ENCODE results near the gene AP1M1.

Gene AP1M1

DNA sequence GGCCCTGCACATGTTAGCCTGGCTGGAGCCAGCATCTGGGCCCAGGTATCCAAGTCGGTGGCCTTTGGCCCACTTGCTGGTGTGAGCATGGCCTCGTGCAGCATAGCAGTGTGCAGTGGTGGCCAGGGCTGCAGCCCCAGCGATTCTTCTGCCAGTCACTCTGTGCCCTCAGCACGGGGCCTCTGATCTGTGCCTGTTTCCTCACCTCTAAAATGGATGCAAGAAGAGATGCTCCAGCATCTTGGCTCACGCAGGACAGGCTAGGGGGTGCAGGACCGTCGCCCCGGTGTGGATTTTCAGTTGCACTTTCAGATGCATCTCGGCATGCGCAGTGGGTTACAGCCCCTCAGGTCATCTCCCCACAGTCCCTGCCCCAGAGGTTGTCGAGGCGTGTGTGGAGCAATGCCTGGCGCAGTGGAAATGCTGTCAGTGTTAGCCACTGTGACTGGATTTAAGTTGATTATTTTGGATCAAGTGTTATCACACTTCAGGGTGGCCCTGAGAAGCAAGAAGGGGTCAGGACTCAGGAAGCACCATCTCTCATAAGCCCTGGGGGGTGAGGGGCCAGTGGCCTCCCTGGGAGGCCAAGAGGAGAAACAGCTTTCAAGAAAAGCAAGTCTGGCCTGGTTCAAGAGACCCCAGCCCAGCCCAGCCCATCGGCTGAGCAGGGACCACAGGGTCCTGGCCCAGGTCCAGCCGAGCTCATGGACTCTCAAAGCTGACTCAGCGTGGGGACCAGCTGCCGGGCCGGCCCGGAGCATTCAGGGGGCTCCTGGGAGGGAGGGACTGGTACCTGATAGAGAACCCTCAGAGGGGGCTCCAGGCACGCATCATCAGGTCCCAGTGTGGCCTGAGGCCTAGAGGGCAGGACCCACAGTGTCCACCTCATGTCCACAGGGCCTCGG is 27.8 kb downstream of the AP1M1 start:
- Histone ChIP-seq H3K9ac (ENCODE audit: low read length) (no peak overlapping the region), H3F3A (ENCODE audit: insufficient read depth) (no peaks in the 10 kb centered on the region), H3K4me2 (ENCODE audit: low read depth, low read length, poor library complexity, severe bottlenecking) (no peak overlapping the region), H3K27me3 (ENCODE audit: low read length) (no peaks in the 10 kb centered on the region), H3K36me3 (ENCODE audit: low read length) (peaks cover 12% of the 10 kb centered on the region), H3K4me3 (ENCODE audit: insufficient read depth, low read length, poor library complexity, severe bottlenecking) (no peak overlapping the region), H3K9me2 (replicated peaks; ENCODE audit: insufficient read depth, low read length) (no peaks in the 10 kb centered on the region), H3K79me2 (ENCODE audit: insufficient read depth, low read length) (no peaks in the 10 kb centered on the region), H4K20me1 (ENCODE audit: low read depth, low read length) (no peaks in the 10 kb centered on the region), H2AFZ (ENCODE audit: low read depth, low read length, severe bottlenecking) (no peak overlapping the region), H3K27ac (ENCODE audit: low read depth, low read length) (no peak overlapping the region), H3K9me3 (ENCODE audit: insufficient read depth, low read length) (peaks cover 13% of the 10 kb centered on the region)
- TF ChIP-seq EZH2phosphoT487 (conservative IDR thresholded peaks at IDR 0.05; ENCODE audit: low read length) (no peak), CTCF (IDR thresholded peaks at IDR 0.05; ENCODE audit: insufficient read depth, low read length, poor library complexity, severe bottlenecking) (no peak)

DNA sequence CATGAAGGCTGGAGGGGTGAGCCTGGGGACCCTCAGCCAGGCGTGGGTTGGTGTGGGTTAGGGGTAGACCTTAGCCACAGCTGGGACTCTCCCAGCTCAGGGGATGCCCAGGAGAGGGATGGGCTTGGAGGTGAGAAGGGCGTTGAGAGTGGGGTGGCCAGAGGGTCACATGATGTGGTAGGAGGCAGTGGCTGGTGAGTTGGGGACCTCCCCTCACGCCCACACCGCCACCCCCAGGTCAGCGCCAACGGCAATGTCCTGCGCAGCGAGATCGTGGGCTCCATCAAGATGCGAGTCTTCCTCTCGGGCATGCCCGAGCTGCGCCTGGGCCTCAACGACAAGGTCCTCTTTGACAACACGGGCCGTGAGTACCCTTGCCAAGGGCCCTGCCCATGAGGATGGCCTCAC is 28.5 kb downstream of the AP1M1 start:
- H3F3A ChIP-seq (ENCODE audit: insufficient read depth): no peaks in the 10 kb centered on the region
- no peak overlapping the region for H3K27ac ChIP-seq (ENCODE audit: low read depth, low read length)
- H3K79me2 ChIP-seq (ENCODE audit: insufficient read depth, low read length): no peaks in the 10 kb centered on the region
- no peak overlapping the region for H2AFZ ChIP-seq (ENCODE audit: low read depth, low read length, severe bottlenecking)
- peaks cover 7% of the 10 kb centered on the region for H3K9me3 ChIP-seq (ENCODE audit: insufficient read depth, low read length)
- H3K4me3 ChIP-seq (ENCODE audit: insufficient read depth, low read length, poor library complexity, severe bottlenecking): no peak overlapping the region
- no peak overlapping the region for H3K4me2 ChIP-seq (ENCODE audit: low read depth, low read length, poor library complexity, severe bottlenecking)
- H3K9ac ChIP-seq (ENCODE audit: low read length): no peak overlapping the region
- no peaks in the 10 kb centered on the region for H4K20me1 ChIP-seq (ENCODE audit: low read depth, low read length)
- no peaks in the 10 kb centered on the region for H3K9me2 ChIP-seq (replicated peaks; ENCODE audit: insufficient read depth, low read length)
- H3K36me3 ChIP-seq (ENCODE audit: low read length): peaks cover 5% of the 10 kb centered on the region
- TF ChIP-seq EZH2phosphoT487 (conservative IDR thresholded peaks at IDR 0.05; ENCODE audit: low read length): no peak
- no peak for TF ChIP-seq CTCF (IDR thresholded peaks at IDR 0.05; ENCODE audit: insufficient read depth, low read length, poor library complexity, severe bottlenecking)
- no peaks in the 10 kb centered on the region for H3K27me3 ChIP-seq (ENCODE audit: low read length)

DNA sequence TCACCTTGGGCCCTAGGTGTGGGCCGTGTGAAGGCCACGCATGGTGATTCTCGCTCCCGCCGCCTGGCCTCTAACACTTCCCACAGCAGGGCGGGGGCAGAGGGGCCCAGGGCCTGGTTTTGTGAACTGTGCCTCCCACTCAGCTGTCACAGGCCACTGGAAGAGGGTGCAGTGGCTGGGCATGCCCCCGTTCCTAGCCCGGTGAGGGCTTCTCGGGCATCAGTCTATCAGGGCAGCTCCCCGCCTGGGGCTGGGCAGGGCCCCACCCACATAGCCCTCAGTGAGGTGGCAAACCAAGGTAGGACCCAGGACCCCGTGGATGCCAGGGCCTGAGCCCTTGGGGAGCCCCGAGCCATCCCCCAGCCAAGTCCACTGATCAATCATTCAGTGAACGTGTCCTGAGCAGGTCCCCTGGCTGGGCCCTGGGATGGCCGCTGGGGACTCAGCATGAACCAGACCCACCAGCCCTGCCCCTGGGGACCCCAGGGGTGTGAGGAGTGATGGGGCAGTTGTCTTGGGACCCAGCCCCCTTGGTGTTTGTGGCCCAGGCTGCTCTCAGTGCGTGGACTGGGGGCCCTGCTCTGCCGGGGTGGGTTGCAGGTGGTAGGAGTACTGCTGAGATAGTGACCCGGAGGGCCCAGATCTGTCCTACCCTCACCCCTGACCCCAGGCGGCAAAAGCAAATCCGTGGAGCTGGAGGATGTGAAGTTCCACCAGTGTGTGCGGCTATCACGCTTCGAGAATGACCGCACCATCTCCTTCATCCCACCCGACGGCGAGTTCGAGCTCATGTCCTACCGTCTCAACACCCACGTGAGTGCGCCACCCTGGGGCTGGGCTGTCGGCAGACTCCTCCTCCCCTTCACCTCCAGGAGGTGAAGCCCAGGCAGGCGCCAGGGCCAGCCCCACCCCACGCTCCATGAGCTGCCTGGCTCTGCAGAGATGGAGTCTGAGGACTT is 29.4 kb downstream of the AP1M1 start:
- Histone ChIP-seq H3K4me3 (ENCODE audit: insufficient read depth, low read length, poor library complexity, severe bottlenecking) (no peak overlapping the region), H3K36me3 (ENCODE audit: low read length) (no peaks in the 10 kb centered on the region), H2AFZ (ENCODE audit: low read depth, low read length, severe bottlenecking) (no peak overlapping the region), H3K79me2 (ENCODE audit: insufficient read depth, low read length) (no peaks in the 10 kb centered on the region), H3K4me2 (ENCODE audit: low read depth, low read length, poor library complexity, severe bottlenecking) (no peak overlapping the region), H3K9ac (ENCODE audit: low read length) (no peak overlapping the region), H3K27me3 (ENCODE audit: low read length) (no peaks in the 10 kb centered on the region), H3F3A (ENCODE audit: insufficient read depth) (no peaks in the 10 kb centered on the region), H3K9me3 (ENCODE audit: insufficient read depth, low read length) (no peaks in the 10 kb centered on the region), H3K27ac (ENCODE audit: low read depth, low read length) (no peak overlapping the region), H4K20me1 (ENCODE audit: low read depth, low read length) (no peaks in the 10 kb centered on the region), H3K9me2 (replicated peaks; ENCODE audit: insufficient read depth, low read length) (no peaks in the 10 kb centered on the region)
- no peak for TF ChIP-seq EZH2phosphoT487 (conservative IDR thresholded peaks at IDR 0.05; ENCODE audit: low read length)
- no peak for TF ChIP-seq CTCF (IDR thresholded peaks at IDR 0.05; ENCODE audit: insufficient read depth, low read length, poor library complexity, severe bottlenecking)

Data from SU-DHL-6 (cell line).